Stimulated activated CD4-positive, alpha-beta T cell treated with anti-CD3 and anti-CD28 coated beads, TNF-alpha, amount 100 ng/mL, for 24 hours (primary cell): ENCODE measurements around the gene WNT6.

Experiments
- DNase-seq, 3 experiments: peaks; one replicate each; pipeline ENCODE4 v3.0.0-alpha.2; 2020; ENCODE audit warnings: low read depth in 3 of 3

The WNT6 gene

DNA sequence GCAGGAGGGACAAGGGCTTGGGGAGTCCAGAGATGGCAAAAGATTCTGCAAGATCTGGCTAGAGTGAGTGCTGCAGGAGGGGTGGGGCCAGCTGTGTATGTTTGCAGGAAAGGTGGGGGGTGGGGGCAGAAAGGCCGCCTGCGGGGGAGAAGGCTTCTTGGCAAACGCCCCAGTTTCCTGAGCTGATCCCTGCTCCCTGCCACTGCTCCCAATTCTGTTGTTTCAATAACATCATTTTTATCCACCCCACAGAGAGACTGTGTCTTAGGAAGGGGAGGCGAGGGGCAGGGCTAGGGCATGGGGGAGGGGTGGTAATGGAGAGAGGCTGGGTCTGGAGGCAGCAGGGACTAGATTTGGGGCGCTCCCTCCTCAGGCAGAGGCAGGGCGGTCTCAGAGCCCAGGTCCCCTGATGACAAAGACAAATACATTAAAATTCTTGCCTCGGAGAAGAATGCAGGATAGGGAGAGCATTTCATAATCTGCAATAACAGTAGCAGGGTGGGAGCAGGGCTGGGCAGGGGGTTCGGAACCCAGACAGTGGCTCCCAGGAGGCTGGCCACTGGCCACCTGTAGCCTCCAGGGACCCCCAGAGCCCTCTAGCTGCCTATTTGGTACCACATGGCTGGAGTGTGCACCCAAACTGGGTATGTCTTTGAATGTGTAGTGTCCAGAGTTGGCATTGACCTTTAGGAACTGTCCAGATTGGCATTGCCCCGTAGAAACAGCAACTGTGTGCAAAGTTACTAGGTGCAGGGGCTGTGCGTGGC lies 2.1 kb upstream of the WNT6 start:
- no peak for DNase-seq

DNA sequence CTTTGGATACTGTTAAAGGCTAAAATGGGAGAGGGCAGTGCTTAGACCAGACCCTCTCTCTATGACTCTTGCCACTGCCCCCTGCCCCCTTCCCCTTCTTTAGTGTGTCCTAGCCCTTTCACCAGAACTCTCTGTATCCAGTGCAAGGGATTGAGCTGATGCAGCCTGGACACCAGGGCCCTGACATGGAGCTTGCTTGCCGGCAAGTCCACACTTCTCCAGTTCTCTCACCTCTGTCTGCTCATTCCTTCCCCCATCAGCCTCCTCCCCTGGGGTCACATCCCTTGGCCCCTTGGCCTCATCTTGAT lies 1.5 kb upstream of the WNT6 start:
- no peak for DNase-seq

DNA sequence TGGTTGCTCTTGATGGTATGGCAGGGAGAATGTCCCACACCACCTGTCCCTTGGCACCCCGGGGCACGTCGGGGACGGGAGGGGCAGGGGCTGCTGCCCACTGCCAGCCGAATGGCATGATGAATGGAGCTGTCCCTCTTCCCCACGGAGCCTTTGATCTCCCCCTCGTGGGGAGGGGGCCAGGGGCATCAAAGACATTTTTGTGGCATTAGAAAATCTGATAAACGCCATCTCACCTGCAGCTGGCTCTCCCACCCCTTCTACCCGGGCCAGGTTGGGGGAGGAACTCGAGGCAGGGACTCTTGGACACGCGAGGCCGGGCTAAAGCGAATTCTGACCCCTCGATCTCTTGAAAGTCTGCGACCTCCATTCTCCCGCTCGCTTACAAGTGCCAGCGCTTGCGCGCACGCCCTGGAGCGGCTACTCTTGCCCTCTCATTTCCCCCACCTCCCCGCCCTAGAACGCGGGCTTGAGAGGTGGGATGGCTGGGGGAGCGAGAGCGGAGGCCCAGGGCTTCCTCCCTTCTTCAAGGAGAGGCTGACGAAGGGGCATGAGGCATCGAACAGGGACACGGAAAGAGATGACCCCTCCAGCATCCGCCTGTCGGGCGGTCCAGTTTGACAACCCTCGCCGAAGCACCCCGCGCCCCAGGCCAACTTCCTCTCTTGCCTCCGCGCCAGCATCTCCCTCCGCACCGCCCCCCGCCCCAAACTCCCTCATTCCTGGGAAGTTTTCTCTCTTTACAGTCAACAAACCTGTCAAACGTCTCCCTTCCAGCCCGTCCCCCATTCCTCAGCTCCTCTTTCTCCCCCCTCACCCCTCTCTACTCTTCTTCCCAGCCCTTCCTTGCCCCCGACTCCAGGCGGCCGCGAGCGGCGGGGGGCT lies 692 bp upstream of the WNT6 start:
- no peak for DNase-seq

- DNase-seq, result no peak
Measured at GRCh38 chr2:218859988-218860831, 605 bp downstream of the WNT6 start.

DNA sequence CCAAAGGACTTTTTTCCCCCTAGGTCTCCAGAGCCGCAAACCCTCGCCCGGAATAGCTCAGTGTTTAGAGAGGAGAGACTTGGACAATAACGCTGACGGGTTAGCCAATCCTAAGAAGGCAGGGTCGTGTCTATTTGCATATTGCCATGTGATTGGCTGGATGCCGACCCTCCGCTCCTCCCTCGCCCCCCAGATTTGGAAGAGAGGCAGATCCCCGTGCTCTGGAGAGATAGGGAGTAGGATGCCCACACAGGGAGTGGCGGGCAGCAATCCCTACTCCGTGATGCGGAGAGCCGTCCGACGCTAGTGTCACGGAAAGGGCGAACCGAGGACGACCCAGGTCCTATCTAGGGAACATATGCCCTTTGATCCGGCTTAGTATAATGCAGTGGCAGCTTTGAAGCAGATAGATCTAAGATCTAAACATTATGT lies 1.4 kb downstream of the WNT6 start:
- DNase-seq, result no peak

- no peak for DNase-seq
Measured at GRCh38 chr2:218861645-218862318, 2.2 kb downstream of the WNT6 start.

- no peak for DNase-seq
Measured at GRCh38 chr2:218863021-218863520, 3.5 kb downstream of the WNT6 start.

DNA sequence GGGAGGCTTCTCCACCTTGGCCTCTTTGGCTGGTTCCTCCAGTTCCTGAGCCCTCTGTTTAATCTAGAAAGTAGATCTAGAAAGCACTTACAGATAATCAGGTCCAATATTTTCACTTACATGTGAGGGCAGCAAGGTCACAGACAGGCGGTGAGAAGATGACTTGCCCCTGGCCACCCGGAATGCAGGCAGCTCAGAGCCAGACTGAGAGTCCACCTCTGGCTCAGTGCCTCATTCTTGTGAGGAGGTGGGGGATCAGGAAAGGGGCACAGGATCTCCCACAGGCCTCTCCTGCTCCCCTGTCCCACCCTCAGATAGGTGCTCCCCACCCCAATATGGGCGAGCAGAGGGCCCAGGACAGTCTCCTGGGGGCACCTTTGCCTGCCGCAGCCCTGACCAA lies 5.8 kb downstream of the WNT6 start:
- no peak for DNase-seq

- DNase-seq, result no peak
Measured at GRCh38 chr2:218865999-218866398, 6.4 kb downstream of the WNT6 start.

- DNase-seq, result no peak
Measured at GRCh38 chr2:218867900-218868299, 8.3 kb downstream of the WNT6 start.

DNA sequence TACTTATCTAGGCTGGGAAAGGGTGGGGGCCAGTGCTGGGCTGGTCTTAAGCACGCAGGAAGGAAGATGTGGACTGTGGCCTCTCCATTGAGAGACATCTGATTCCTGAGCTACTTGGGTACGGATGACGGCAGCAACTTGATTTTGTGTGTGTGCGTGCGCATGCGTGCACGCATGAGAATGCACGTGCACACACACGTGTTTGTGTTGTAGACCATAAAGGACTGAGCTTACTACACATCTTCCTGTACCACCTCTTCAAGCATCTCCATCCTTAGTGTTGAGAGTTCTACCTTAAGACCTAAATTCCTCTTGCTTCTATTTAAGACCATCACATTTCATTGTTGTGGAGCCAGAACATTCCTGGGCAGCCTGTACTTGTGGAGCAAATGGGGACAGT lies 9.5 kb downstream of the WNT6 start:
- no peak for DNase-seq

- DNase-seq, result no peak
Measured at GRCh38 chr2:218870984-218871344, 11.4 kb downstream of the WNT6 start.

- DNase-seq, result no peak
Measured at GRCh38 chr2:218871345-218872302, 12.0 kb downstream of the WNT6 start.

GRCh38 chr2:218872645-218873358 lies 13.2 kb downstream of the WNT6 start:
- DNase-seq, result no peak

GRCh38 chr2:218873359-218874194 lies 14.0 kb downstream of the WNT6 start:
- no peak for DNase-seq

GRCh38 chr2:218875692-218876246 lies 16.2 kb downstream of the WNT6 start:
- no peak for DNase-seq

- peak; percentile 52 to 71 (median 67) for DNase-seq
Measured at GRCh38 chr2:218876562-218877219, 17.1 kb downstream of the WNT6 start.

- no peak for DNase-seq
Measured at GRCh38 chr2:218877331-218877730, 17.7 kb downstream of the WNT6 start.
